HG03469 (cell line): ENCODE results near the gene IL18BP.

ENCODE experiments used
- ATAC-seq: cut with Tn5 transposase; IDR thresholded peaks from one replicate; pipeline ENCODE4 v1.9.1; 2021; ENCODE audit warnings: mild to moderate bottlenecking, moderate library complexity, moderate number of reproducible peaks; ENCODE audit not compliant: unreplicated experiment

Gene IL18BP

DNA sequence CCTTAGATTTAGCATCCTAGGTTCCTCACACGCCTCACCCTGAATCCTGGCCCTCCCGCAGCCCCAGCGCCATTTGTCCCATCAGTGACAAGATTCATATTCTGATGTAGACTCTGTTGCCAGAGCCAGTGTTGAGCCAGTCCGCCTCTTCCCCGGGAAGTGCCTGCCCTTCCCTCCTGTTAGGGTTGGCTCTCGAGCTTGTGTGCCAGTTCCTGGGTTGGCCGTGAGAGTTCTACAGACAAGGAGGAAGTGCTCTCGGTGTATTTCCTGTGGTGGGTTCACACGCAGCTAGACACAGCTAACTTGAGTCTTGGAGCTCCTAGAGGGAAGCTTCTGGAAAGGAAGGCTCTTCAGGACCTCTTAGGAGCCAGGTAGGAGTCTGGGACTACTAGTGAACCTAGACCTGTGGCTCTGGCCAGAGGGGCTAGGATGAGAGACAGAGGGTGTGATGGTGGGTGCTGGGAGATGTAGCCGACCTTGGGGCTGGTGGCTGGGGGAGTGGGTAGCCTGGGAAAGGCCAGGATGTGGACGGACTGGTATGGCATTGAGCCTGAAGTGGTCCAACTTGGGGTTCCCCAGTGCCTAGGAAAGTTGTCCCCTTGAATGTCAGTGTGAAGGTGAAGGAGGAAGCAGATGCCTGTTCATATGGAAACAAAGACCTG is at the start of gene IL18BP:
Gene IL18BP (plus strand): TSS at position 261 of the 662 bp plus-strand sequence. CDS start 1,076 bp downstream, outside the sequence.
- ATAC-seq = no peak

DNA sequence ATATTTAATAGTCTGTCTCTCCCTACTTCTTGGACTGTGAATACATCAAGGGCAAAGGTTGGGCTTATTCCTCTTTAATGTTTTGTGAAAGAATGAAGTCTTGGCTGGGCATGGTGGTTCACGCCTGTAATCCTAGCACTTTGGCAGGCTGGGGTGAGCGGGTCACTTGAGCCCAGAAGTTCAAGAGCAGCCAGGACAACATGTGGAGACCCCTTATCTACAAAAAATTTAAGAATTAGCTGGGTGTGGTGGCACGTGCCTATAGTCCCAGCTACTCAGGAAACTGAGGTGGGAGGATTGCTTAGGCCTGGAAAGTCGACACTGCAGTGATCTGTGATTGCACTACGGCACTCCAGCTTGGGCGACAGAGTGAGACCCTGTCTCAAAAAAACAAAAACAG is 49.7 kb upstream of the IL18BP start:
- ATAC-seq = no peak

DNA sequence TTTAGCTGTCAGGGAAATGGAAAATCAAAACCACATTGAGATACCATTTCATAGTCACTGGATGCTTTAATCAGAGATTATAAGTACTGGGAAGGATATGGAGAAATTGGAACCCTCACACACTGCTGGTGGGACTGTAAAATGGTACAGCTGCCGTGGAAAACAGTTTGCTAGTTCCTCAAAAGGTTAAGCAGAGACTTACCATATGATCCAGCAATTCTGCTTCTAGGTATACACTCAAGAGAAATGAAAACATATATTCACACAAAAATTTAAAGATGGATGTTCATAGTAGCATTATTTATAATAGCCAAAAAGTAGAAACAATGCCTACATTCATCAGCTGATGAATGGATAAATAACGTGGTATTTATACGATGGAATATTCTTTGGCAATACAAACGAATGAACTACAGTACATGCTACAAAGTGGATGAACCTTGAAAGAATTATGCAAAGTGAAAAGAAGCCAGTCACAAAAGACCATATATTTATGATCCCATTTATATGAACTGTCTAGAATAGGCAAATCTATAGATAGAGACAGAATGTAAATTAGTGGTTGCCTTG is 46.9 kb upstream of the IL18BP start:
- no peak for ATAC-seq

DNA sequence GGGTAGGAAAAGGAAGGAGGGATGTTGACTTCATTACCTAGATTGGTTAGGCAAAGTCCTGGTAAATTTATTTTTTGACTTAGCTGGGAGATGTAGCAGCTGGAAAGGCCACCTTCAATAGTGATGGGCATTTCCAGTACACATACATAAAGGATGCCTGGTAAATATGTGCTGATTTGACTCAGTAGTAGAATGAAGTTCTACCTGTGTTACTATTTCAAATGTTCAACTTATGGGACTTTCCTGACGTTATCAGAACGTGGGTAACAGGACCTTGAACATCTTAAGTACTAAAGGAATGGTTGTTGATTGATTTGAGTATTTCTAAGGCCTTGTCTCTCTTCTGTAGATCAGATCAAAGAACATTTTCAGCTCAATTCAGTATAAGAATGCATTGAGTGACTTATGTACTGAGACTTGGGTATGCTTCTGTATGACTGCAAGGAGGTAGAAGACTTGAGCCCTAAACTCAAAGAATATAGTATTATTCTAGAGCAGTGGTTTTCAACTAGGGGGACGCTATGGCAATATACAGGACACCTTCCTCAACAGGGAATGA is 42.7 kb upstream of the IL18BP start:
- no peak for ATAC-seq

DNA sequence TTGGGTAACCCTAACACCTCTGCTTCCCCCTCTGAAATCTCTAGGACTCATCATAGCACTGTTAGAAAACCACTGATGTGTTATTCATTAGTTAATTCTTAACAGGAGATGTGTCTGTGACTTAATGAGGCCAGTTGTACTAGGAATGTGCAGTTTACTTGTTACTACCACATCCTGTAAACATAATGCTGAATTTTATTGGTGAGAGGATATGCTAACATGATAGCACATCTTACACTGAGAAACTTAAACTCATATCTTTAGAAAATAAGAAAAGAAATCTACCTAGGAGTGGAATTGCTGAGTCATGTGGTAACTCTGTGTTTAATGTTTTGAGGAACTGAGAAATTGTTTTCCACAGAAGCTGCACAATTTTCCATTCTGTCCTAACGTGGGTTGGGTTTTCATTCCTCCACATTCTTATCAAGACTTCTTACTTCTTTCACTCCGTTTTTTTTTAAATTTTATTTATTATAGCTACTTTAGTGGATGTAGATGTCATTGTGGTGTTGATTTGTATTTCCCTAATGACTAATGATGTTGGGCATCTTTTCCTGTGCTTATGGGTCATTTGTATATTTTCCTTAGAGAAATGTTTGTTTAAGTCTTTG is 36.2 kb upstream of the IL18BP start:
- ATAC-seq = peak; percentile 52

- no peak for ATAC-seq
Measured at GRCh38 chr11:71963468-71963867, 35.2 kb upstream of the IL18BP start.

DNA sequence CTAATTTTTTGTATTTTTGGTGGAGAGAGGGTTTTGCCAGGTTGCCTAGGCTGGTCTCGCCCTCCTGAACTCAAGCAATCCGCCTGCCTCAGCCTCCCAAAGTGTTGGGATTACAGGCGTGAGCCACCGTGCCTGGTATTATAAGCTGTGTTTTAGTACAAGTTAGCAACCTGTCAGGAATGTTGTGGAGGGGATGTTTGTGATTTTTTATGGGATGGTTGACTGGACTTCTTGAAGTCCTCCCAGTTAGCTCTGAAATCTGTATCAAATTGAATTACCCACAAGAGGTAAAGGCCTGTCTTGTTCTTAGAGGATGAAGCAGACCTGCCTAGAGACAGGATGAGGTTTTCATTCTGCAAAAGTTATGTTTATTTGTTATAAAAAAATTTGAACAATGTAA is 34.1 kb upstream of the IL18BP start:
- ATAC-seq = no peak

- no peak for ATAC-seq
Measured at GRCh38 chr11:71971680-71972079, 27.0 kb upstream of the IL18BP start.

DNA sequence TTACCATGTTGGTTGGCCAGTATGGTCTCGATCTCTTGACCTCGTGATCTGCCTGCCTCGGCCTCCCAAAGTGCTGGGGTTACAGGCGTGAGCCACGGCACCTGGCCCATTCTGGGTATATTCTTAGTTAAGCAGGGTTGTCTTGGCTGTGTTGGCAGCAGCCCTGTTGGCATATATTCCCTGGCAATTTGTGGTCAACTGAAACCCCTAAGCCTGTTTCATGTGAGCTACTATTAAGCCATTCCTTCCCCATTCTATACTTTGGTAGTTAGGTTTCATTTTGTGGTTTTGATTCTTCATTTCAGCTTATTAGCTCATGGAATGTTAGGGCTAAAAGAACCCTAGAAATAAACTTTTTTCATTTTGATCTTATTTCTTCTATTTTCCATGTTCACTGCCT is 22.2 kb upstream of the IL18BP start:
- no peak for ATAC-seq

DNA sequence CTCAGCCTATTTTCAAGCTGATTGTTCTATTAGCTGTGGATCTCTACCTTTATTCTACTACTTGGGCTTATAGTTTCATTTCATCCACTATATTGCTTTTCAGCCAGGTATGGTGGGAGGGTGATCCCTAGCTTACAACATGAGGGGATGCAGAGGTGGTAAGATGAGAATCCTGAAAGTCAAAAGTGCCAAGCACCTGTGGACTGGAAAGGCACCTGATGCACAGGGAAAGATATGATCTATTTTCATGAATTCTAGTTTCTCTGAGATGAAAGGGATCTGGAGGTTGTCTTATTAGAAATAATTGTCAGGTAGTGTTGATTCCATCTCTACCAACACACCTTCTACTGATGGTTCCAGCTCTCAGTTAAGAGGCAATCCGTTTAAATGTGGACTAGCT is 21.6 kb upstream of the IL18BP start:
- no peak for ATAC-seq

DNA sequence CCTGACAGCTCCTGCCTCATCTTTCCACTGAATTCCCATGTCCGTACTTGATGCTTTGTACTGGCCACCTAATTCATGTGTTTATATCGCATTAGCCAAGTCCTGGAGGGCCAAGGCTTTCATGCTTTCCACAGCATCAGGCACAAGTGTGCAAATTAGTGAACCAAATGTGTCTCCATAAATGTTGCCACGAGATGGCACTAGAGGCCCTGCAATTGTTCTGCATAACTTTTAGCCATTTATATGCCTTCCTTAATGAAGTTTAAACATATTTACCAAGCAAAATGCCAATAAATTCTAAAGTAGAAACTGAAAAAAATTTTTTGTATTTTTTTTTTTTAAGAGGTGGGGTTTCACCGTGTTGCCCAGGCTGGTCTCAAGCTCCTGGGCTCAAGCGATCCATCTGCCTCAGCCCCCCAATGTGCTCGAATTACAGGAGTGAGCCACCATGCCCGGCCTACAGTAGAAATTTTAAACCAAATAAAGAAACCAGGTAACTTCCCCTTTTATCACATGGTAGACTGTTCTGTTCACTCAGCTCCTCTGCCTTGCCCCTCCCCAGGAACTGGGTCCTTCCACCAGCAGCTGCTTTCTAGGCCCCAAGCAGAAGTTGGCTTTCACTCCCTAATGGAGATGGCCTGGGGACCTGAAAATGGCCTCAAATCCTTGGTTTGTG is 20.8 kb upstream of the IL18BP start:
- no peak for ATAC-seq

GRCh38 chr11:71979094-71979493 is 19.6 kb upstream of the IL18BP start:
- no peak for ATAC-seq

DNA sequence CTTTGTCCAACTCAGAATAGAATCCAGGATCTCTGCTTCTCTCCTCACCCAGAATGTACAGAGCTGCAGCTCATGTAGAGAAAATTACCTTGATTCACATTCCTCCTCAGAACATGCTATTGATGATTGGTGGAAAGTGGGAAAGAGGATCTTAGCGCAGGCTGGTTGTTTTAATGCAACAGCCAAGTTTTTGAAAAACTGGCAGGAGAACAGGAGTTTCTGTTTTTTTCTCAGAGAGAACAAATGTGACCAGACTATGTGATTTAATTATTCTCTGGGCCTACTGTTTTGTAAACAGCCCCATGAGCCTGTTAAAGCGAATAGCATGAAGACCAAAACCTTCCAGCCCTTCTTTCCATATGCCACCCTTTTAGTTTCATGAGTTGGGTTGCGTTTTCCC is 19.1 kb upstream of the IL18BP start:
- ATAC-seq = no peak

- no peak for ATAC-seq
Measured at GRCh38 chr11:71986131-71986530, 12.6 kb upstream of the IL18BP start.

DNA sequence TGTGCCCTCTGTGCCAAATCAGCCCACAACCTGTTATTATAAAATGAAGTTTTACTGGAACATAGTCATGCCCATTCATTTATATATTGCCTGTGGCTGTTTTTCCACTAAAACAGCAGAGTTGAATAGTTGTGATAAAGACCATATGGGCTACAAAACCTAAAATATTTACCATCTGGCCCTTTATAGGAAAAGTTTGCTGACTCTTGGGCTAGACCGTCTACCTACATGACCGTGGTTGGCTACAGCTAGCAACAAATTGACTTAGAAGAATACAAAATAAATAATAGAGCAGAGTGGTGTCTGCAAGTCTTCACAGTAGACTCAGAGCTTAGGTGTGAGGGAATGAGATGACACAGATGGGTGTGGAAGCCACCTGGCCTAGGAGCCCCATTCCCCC is 11.2 kb upstream of the IL18BP start:
- no peak for ATAC-seq

DNA sequence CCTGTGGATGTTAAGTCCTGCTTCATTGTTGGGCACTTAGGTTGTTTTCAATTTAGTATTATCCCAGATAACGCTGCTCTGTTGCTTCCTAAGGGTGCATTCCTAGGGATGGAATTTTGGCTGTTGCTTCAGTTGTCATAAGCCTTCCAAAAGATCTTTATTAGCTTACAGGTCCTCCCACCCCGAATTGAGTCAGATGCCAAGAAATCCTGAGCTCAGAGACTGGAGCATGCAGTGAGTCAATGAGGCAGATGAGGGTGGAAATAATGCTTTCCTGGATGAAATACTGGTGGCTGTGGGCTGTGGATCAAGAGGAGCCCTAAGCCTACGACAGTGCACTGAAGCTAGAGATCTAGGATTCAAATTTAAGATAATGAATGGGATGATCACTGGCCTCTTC is 10.7 kb upstream of the IL18BP start:
- ATAC-seq = no peak

GRCh38 chr11:71990701-71991100 is 8.0 kb upstream of the IL18BP start:
- ATAC-seq = no peak

DNA sequence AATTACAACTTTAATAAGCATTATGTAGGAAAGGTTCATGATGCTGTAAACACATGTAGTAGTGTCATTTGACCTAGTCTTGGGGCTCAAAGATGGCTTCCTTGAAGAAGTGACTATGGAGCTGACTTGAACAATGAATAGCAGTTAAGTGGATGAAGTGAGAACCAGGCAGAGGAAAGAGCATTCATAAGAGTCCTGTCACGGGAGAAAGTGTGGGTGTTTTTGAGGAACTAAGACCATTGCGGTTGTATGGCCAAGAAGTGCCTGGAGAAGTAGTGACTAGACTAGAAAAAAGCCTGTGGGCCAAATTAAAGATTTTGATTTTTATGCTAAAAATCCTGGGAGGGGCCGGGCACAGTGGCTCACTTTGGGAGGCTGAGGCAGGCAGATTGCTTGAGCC is 7.2 kb upstream of the IL18BP start:
- peak; percentile 48 for ATAC-seq

DNA sequence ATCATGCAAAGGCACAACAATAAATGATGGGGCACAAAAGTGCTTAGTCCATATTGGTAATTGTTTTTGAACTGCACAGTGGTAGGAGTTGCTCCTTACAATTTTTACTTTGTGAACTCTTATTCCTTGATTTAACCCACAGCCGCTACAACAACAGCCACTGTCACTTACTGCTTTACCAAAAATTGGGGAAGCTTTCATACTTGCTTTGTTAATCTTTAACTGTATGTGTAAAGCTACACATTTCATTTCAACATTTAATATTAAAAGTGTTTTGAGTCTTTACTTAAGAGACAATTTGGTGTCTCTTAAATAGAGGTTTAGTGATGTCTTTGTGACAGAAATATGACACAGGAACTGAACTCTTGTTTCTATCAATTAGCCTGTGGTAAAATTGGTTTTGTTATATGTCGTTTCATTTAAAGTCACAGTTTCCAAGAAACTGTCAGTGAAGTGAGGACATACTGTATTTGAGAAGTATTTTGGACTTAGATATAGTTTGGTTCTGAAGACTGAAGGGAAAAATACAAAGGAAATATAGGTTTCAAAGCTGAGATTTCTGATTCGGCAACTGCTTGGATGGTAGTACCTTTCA is 6.5 kb upstream of the IL18BP start:
- ATAC-seq = no peak

DNA sequence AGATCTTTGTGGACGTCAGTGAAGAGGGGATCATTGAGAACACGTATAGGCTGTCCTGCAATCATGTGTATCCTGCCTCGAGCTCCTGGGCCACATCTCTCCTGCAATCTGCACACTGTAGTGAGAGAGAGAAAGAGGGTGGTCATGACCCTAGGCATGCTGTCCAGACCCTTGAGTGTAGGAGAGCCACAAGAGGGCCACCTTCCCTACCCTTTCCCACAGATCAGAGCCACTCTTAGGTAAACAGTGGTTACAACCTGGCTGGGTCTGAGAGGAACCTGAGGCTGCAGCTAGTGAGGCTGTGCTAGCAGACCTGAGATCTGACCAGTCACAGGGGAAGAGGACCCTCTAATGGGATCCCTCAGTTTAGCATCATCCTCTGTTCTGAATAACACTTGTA is 3.9 kb upstream of the IL18BP start:
- no peak for ATAC-seq

DNA sequence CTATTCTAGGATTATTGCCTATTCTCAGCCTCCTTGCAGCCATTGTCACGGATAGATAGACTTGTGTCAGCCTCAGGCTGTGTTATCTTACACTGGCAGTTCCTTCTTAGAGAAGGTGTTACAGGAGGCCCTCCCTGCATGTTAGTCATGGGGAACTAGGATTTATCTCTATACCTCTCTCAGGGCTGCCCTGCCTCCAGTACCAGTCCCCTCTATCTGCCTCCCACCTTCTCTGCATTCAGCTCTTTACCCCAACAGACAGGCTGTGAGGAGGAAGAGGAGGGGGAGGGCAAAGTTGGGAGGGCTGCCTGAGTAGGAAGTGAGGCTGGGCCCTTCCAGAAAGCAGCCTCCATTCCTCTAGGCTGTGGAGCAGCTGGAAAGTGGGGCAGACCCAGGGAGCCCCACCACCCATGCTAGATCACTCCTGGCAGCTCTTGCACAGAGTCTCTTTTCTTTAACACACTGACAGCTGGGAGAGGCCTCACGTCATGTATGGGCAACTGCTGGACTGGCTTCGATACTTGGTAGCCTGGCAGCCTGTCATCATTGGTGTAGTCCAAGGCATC is 2.9 kb upstream of the IL18BP start:
- no peak for ATAC-seq
